HEK293 (cell line): Measurements from ENCODE around the gene UTP4.

ENCODE experiments used
- CTCF ChIA-PET: fragments of 350-600 bp; formaldehyde crosslinking; extraction: SDS; loops from one replicate; lab custom pipeline; 2021; ENCODE audit warnings: antibody characterized with exemption; lab: Yijun Ruan, JAX
- POLR2A ChIA-PET: fragments of 300-600 bp; formaldehyde crosslinking; extraction: SDS; loops from one replicate; lab custom pipeline; 2020; ENCODE audit warnings: antibody characterized with exemption, inconsistent platforms; lab: Yijun Ruan, JAX
- H3K27ac ChIP-seq: fragments of 200-500 bp; sonication (Bioruptor generic); 2 replicates; pipeline ENCODE4 v1.5.1; 2014; ENCODE audit warnings: low read depth, low read length, control low read depth, inconsistent platforms; ENCODE audit errors: extremely low read depth
- H3K36me3 ChIP-seq, 2 experiments: fragments of 200-500 bp in 1 of 2; sonication (Bioruptor generic) in 1 of 2; 1 replicate in 1 of 2; 2 replicates in 1 of 2; pipeline ENCODE4 v1.5.1; 2014 to 2017; ENCODE audit warnings: inconsistent platforms in 2 of 2, low read length in 2 of 2; ENCODE audit not compliant: control insufficient read depth in 2 of 2, insufficient read depth in 1 of 2
- H3K4me1 ChIP-seq: fragments of 200-500 bp; sonication (Bioruptor generic); 2 replicates; pipeline ENCODE4 v1.5.1; 2014; ENCODE audit warnings: mild to moderate bottlenecking, low read length, inconsistent platforms; ENCODE audit not compliant: control insufficient read depth, insufficient read depth
- H3K4me3 ChIP-seq: 2 replicates; pipeline ENCODE4 v1.5.1; 2011; ENCODE audit warnings: low read depth, mild to moderate bottlenecking, control low read depth, low read length, moderate library complexity
- H3K9me3 ChIP-seq: fragments of 200-500 bp; sonication (Bioruptor generic); 2 replicates; pipeline ENCODE4 v1.5.1; 2014; ENCODE audit warnings: low read depth, low read length, inconsistent platforms; ENCODE audit not compliant: control insufficient read depth, insufficient read depth
- EGR2 ChIP-seq: fragments of 450-650 bp; formaldehyde crosslinking; IDR thresholded peaks from 2 replicates; pipeline ENCODE4 v1.5.1; 2016; ENCODE audit warnings: low read depth, missing biosample characterization, missing genetic modification characterization
- HOXD13 ChIP-seq: sonication (generic); formaldehyde crosslinking; IDR thresholded peaks from 2 replicates; pipeline ENCODE4 v1.8.0; 2022; ENCODE audit warnings: missing genetic modification reagents, borderline replicate concordance
- ZNF184 ChIP-seq: fragments of 450-650 bp; IDR thresholded peaks from 2 replicates; pipeline ENCODE4 v1.5.1; 2018; ENCODE audit warnings: missing biosample characterization, mild to moderate bottlenecking, missing genetic modification characterization
- ZNF223 ChIP-seq: fragments of 450-650 bp; formaldehyde crosslinking; IDR thresholded peaks from 2 replicates; pipeline ENCODE4 v1.5.1; 2016; ENCODE audit warnings: missing biosample characterization, missing genetic modification characterization
- ZNF311 ChIP-seq: fragments of 450-650 bp; formaldehyde crosslinking; IDR thresholded peaks from 2 replicates; pipeline ENCODE4 v1.5.1; 2017; ENCODE audit warnings: missing biosample characterization, missing genetic modification characterization, borderline replicate concordance
- ZNF416 ChIP-seq: fragments of 450-650 bp; formaldehyde crosslinking; IDR thresholded peaks from 2 replicates; pipeline ENCODE4 v1.5.1; 2016; ENCODE audit warnings: missing biosample characterization, missing genetic modification characterization
- ZNF501 ChIP-seq: fragments of 450-650 bp; formaldehyde crosslinking; IDR thresholded peaks from 2 replicates; pipeline ENCODE4 v1.5.1; 2016; ENCODE audit warnings: missing biosample characterization, missing genetic modification characterization
- ZNF558 ChIP-seq: fragments of 450-650 bp; formaldehyde crosslinking; IDR thresholded peaks from 2 replicates; pipeline ENCODE4 v1.5.1; 2016; ENCODE audit warnings: missing biosample characterization, missing genetic modification characterization
- ZNF830 ChIP-seq: fragments of 450-650 bp; IDR thresholded peaks from 2 replicates; pipeline ENCODE4 v1.5.0; 2018; ENCODE audit warnings: missing biosample characterization, missing genetic modification characterization, low read depth, mild to moderate bottlenecking, moderate library complexity
- TF ChIP-seq, protein P1 (sequence below): fragments of 450-650 bp; formaldehyde crosslinking; conservative IDR thresholded peaks from 2 replicates; pipeline ENCODE4 v1.5.1; 2016; ENCODE audit warnings: low read depth, missing biosample characterization, missing genetic modification characterization
- TF ChIP-seq, protein P2 (sequence below): fragments of 450-650 bp; formaldehyde crosslinking; IDR thresholded peaks from 2 replicates; pipeline ENCODE4 v1.5.1; 2016; ENCODE audit warnings: missing biosample characterization, missing genetic modification characterization, low read depth
- TF ChIP-seq, protein P3 (sequence below): fragments of 450-650 bp; formaldehyde crosslinking; IDR thresholded peaks from 2 replicates; pipeline ENCODE4 v1.5.1; 2017; ENCODE audit warnings: missing biosample characterization, missing genetic modification characterization
- TF ChIP-seq, protein P4 (sequence below): fragments of 450-650 bp; formaldehyde crosslinking; IDR thresholded peaks from 2 replicates; pipeline ENCODE4 v1.5.1; 2016; ENCODE audit warnings: missing biosample characterization, missing genetic modification characterization
- TF ChIP-seq, protein P5 (sequence below): fragments of 450-650 bp; formaldehyde crosslinking; IDR thresholded peaks from 2 replicates; pipeline ENCODE4 v1.5.1; 2016; ENCODE audit warnings: missing biosample characterization, missing genetic modification characterization

Gene UTP4

DNA sequence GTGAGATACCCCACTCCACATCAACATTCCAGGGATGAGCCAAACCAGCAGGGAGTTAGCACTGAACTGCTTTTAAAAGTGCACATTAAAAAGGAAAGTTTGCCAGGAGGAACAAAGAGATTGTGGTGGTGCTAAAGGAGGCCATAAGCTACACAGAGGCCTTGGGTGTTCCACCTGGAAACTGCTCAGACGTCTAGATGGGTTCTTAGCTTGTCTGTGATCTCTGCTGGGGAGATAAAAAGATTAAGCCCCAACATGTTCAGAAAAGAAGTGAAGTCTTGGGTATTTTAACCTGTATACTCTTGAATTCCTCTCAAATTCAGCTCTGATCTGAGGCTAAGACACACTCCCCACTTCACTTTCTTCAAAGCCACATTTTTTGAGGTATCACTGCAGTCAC is 16.6 kb upstream of the UTP4 start:
- no peak overlapping the region for H3K27ac ChIP-seq
- no peak for TF ChIP-seq ZNF501
- TF ChIP-seq ZNF311 (tag by site-specific recombination) = no peak
- TF ChIP-seq, all 188 proteins: peak for 0
- H3K4me1 ChIP-seq = no peaks in the 10 kb centered on the region
- H3K36me3 ChIP-seq = peaks cover 0 to 72% of the 10 kb centered on the region in 2 experiments; a peak in 1 of 3 replicates
- POLR2A ChIA-PET = no interaction called here
- no peaks in the 10 kb centered on the region for H3K9me3 ChIP-seq
- CTCF ChIA-PET = interaction anchor here (1.4 to 5.6 kb wide), 2 partner anchors 8 to 213 kb away, joined by 4 to 57 read pairs; no protein-coding TSS in a partner anchor
- H3K4me3 ChIP-seq = no peak overlapping the region

DNA sequence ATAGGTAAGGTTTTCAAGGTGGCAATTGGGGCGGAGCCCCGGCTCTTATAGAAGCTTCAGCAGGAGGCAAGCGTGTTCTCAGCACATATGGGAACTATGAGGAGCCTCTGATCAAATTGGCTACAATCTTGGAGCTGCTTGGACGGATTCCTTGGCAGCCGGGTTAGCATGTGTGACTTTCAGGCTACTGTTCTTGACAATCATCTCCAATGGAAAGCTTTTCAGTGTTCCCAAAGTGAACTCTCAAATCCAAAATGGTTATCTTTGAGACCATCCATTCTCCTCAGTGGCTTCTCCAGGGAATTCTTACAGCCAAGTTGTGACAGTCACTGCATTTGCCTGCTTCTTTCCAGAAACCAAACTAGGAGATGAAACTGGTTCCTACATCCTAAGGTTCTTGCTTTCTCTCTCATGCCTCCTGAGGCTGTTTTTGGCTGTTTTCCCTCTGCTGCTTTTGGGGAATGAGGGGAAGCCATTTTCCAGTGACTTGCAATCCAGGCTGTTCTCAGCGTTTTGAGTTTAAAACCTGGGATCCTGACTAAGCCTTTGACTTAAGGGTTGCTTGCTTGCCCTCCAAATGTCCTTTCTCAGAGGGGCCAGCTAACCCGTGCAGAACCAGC is 16.1 kb upstream of the UTP4 start:
- H3K4me1 ChIP-seq = no peaks in the 10 kb centered on the region

DNA sequence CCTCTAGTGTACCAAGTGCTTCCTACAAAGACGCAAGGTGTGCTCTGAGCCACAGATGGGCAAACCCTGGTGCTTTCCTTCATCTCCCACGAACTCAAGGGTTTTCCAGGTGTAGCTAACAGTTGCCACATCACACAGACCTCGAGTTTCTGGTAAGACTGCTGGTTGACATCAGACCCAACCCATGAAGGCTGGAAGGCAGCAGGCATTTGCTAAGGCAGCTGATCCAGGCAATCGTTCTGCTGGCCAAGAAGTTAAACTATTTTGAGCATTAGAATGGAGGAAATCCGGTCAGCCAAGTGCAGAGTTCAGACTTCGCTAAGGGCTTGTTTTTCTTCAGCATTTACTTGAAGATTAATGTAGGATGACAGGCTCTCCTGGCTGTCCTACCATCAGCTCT is 15.5 kb upstream of the UTP4 start:
- TF ChIP-seq, protein P1, sequence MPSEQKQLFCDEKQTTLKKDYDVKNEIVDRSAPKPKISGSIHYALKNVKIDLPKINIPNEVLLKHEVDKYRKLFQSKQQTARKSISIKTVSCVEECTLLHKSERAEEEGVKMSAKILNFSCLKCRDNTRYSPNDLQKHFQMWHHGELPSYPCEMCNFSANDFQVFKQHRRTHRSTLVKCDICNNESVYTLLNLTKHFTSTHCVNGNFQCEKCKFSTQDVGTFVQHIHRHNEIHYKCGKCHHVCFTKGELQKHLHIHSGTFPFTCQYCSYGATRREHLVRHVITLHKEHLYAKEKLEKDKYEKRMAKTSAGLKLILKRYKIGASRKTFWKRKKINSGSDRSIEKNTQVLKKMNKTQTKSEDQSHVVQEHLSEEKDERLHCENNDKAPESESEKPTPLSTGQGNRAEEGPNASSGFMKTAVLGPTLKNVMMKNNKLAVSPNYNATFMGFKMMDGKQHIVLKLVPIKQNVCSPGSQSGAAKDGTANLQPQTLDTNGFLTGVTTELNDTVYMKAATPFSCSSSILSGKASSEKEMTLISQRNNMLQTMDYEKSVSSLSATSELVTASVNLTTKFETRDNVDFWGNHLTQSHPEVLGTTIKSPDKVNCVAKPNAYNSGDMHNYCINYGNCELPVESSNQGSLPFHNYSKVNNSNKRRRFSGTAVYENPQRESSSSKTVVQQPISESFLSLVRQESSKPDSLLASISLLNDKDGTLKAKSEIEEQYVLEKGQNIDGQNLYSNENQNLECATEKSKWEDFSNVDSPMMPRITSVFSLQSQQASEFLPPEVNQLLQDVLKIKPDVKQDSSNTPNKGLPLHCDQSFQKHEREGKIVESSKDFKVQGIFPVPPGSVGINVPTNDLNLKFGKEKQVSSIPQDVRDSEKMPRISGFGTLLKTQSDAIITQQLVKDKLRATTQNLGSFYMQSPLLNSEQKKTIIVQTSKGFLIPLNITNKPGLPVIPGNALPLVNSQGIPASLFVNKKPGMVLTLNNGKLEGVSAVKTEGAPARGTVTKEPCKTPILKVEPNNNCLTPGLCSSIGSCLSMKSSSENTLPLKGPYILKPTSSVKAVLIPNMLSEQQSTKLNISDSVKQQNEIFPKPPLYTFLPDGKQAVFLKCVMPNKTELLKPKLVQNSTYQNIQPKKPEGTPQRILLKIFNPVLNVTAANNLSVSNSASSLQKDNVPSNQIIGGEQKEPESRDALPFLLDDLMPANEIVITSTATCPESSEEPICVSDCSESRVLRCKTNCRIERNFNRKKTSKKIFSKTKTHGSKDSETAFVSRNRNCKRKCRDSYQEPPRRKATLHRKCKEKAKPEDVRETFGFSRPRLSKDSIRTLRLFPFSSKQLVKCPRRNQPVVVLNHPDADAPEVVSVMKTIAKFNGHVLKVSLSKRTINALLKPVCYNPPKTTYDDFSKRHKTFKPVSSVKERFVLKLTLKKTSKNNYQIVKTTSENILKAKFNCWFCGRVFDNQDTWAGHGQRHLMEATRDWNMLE (tag by site-specific recombination) = no peak
- TF ChIP-seq ZNF416 (tag by site-specific recombination) (no peak), ZNF558 (tag by site-specific recombination) (no peak), EGR2 (tag by site-specific recombination) (no peak), HOXD13 (CRISPR knock-in tag) (no peak), ZNF184 (tag by site-specific recombination) (no peak)
- TF ChIP-seq, protein P2, sequence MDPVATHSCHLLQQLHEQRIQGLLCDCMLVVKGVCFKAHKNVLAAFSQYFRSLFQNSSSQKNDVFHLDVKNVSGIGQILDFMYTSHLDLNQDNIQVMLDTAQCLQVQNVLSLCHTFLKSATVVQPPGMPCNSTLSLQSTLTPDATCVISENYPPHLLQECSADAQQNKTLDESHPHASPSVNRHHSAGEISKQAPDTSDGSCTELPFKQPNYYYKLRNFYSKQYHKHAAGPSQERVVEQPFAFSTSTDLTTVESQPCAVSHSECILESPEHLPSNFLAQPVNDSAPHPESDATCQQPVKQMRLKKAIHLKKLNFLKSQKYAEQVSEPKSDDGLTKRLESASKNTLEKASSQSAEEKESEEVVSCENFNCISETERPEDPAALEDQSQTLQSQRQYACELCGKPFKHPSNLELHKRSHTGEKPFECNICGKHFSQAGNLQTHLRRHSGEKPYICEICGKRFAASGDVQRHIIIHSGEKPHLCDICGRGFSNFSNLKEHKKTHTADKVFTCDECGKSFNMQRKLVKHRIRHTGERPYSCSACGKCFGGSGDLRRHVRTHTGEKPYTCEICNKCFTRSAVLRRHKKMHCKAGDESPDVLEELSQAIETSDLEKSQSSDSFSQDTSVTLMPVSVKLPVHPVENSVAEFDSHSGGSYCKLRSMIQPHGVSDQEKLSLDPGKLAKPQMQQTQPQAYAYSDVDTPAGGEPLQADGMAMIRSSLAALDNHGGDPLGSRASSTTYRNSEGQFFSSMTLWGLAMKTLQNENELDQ (tag by site-specific recombination) = no peak
- TF ChIP-seq, all 188 proteins: peak for 0
- no peak overlapping the region for H3K4me3 ChIP-seq
- no peak overlapping the region for H3K27ac ChIP-seq
- ChIA-PET CTCF (interaction anchor here (0.6 to 5.6 kb wide), 5 partner anchors 7 to 279 kb away, joined by 3 to 57 read pairs (median 4); partner anchors contain the start of gene HAS3), POLR2A (no interaction called here)
- H3K4me1 ChIP-seq = no peaks in the 10 kb centered on the region
- H3K36me3 ChIP-seq = peaks cover 0 to 80% of the 10 kb centered on the region in 2 experiments; a peak in 1 of 3 replicates
- no peaks in the 10 kb centered on the region for H3K9me3 ChIP-seq

More for the DNA sequence above, 16.1 kb upstream of the UTP4 start:
- Histone ChIP-seq H3K27ac (no peak overlapping the region), H3K4me3 (no peak overlapping the region), H3K9me3 (no peaks in the 10 kb centered on the region), H3K36me3 (peaks cover 0 to 77% of the 10 kb centered on the region in 2 experiments; a peak in 1 of 3 replicates)
- no peak for TF ChIP-seq ZNF830 (tag by site-specific recombination)
- TF ChIP-seq, protein P3, sequence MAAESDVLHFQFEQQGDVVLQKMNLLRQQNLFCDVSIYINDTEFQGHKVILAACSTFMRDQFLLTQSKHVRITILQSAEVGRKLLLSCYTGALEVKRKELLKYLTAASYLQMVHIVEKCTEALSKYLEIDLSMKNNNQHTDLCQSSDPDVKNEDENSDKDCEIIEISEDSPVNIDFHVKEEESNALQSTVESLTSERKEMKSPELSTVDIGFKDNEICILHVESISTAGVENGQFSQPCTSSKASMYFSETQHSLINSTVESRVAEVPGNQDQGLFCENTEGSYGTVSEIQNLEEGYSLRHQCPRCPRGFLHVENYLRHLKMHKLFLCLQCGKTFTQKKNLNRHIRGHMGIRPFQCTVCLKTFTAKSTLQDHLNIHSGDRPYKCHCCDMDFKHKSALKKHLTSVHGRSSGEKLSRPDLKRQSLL = no peak
- no peak for TF ChIP-seq ZNF223
- TF ChIP-seq, protein P4, sequence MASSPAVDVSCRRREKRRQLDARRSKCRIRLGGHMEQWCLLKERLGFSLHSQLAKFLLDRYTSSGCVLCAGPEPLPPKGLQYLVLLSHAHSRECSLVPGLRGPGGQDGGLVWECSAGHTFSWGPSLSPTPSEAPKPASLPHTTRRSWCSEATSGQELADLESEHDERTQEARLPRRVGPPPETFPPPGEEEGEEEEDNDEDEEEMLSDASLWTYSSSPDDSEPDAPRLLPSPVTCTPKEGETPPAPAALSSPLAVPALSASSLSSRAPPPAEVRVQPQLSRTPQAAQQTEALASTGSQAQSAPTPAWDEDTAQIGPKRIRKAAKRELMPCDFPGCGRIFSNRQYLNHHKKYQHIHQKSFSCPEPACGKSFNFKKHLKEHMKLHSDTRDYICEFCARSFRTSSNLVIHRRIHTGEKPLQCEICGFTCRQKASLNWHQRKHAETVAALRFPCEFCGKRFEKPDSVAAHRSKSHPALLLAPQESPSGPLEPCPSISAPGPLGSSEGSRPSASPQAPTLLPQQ (tag by site-specific recombination) = no peak
- TF ChIP-seq, protein P5, sequence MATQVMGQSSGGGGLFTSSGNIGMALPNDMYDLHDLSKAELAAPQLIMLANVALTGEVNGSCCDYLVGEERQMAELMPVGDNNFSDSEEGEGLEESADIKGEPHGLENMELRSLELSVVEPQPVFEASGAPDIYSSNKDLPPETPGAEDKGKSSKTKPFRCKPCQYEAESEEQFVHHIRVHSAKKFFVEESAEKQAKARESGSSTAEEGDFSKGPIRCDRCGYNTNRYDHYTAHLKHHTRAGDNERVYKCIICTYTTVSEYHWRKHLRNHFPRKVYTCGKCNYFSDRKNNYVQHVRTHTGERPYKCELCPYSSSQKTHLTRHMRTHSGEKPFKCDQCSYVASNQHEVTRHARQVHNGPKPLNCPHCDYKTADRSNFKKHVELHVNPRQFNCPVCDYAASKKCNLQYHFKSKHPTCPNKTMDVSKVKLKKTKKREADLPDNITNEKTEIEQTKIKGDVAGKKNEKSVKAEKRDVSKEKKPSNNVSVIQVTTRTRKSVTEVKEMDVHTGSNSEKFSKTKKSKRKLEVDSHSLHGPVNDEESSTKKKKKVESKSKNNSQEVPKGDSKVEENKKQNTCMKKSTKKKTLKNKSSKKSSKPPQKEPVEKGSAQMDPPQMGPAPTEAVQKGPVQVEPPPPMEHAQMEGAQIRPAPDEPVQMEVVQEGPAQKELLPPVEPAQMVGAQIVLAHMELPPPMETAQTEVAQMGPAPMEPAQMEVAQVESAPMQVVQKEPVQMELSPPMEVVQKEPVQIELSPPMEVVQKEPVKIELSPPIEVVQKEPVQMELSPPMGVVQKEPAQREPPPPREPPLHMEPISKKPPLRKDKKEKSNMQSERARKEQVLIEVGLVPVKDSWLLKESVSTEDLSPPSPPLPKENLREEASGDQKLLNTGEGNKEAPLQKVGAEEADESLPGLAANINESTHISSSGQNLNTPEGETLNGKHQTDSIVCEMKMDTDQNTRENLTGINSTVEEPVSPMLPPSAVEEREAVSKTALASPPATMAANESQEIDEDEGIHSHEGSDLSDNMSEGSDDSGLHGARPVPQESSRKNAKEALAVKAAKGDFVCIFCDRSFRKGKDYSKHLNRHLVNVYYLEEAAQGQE (tag by site-specific recombination) = no peak
- ChIA-PET POLR2A (no interaction called here), CTCF (interaction anchor here (1.4 to 5.6 kb wide), 2 partner anchors 8 to 214 kb away, joined by 4 to 57 read pairs; no protein-coding TSS in a partner anchor)
